Spleen (tissue), 3 donors: Measurements from ENCODE around the gene GRPEL1.

Experiments
- POLR2A ChIP-seq, 3 donors: fragments of 450-650 bp; IDR thresholded peaks; one replicate each; pipeline ENCODE4 v1.5.1; 2017; ENCODE audit warnings: antibody characterized with exemption in 3 of 3, mild to moderate bottlenecking in 1 of 3
- POLR2AphosphoS5 ChIP-seq, 3 donors: sonication (generic); formaldehyde crosslinking; IDR thresholded peaks; one replicate each; pipeline ENCODE4 v1.5.1; 2017; ENCODE audit warnings: antibody characterized with exemption in 3 of 3

GRCh38 chr4:7029212-7029611, 38.7 kb downstream of the GRPEL1 start:
- TF ChIP-seq POLR2AphosphoS5 (IDR thresholded peaks at IDR 0.05) (no peak), POLR2A (IDR thresholded peaks at IDR 0.05) (no peak)
